ENCODE measurements around the gene MEGF6. TPM values are rescaled to one million over a fixed set of nuclear protein-coding genes. Genes with fewer than 3 reads are reported as not detected.

Gene MEGF6
- total and polyA plus RNA-seq, 2 of the 8 experiments (the other 6 are each of a cell fraction or from before 2014, with no cell fraction given) = 4.1 to 14.8 TPM

DNA sequence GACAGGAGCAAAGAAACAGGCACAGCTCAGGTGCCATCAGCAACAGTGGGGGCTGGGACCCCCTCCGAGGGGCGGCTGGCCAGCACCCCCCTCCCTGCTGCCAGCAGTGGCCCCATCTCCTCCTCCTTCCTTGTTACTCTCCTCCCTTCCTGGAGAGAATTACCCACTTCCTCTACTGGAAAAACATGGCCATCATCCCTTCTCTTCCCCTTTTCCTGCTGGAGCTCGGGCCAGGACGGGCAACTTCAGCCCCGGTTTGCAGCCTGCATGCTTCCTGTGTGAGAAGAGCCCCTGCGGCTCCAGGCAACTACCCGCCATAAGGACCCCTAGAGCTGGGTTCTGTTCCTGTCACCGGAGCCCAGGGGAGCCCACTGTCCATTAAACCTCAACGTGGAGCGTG lies 17.6 kb downstream of the MEGF6 start:
- Histone ChIP-seq H4K91ac (replicated peaks; ENCODE audit: insufficient read length, low read length) (no peak overlapping the region), H3K9me3 (ENCODE audit: insufficient read depth in 2 of 2, low read depth in 1 of 2, low read length in 1 of 2) (no peaks in the 10 kb centered on the region), H3K27me3 (replicated peaks in 1 of 4; ENCODE audit: control insufficient read depth in 3 of 4, extremely low read depth in 1 of 4, insufficient read depth in 3 of 4, low read length in 3 of 4) (no peaks in the 10 kb centered on the region), H3K36me3 (ENCODE audit: control insufficient read depth in 2 of 4, insufficient read depth in 4 of 4, low read length in 3 of 4) (no peaks in the 10 kb centered on the region), H2BK12ac (ENCODE audit: low read depth, low read length) (no peak overlapping the region), H3K14ac (ENCODE audit: insufficient read length) (no peak overlapping the region), H3K4me1 (replicated peaks in 1 of 4; ENCODE audit: control insufficient read depth in 3 of 4, insufficient read depth in 4 of 4, low read length in 3 of 4) (peaks cover 0 to 28% (median 18%) of the 10 kb centered on the region in 4 experiments; a peak in 6 of 7 replicates), H2AFZ (ENCODE audit: low read length) (no peak overlapping the region), H2BK15ac (ENCODE audit: low read length) (no peak overlapping the region), H4K20me1 (replicated peaks in 1 of 2; ENCODE audit: control insufficient read depth in 1 of 2, insufficient read depth in 2 of 2, low read length in 2 of 2) (no peaks in the 10 kb centered on the region), H2BK120ac (replicated peaks; ENCODE audit: low read depth, low read length) (no peak overlapping the region), H3K79me2 (ENCODE audit: control insufficient read depth in 1 of 2, insufficient read depth in 2 of 2, low read length in 2 of 2) (no peaks in the 10 kb centered on the region), H3K79me1 (ENCODE audit: low read depth, low read length) (0 out of 2 replicates have a peak, but pooled peaks cover 2% of the 10 kb centered on the region), H3K4me2 (ENCODE audit: insufficient read depth in 1 of 2, low read depth in 2 of 2, low read length in 2 of 2) (peak overlapping the region in 1 of 2 experiments; percentile 7; a peak in 2 of 4 replicates), H2BK5ac (ENCODE audit: low read depth, low read length) (no peak overlapping the region), H2AK5ac (ENCODE audit: low read depth, low read length) (no peak overlapping the region), H4K5ac (ENCODE audit: insufficient read length, low read depth, low read length) (peak overlapping the region; percentile 36), H2BK20ac (ENCODE audit: low read length) (no peak overlapping the region), H3K4me3 (ENCODE audit: extremely low read depth in 1 of 4, insufficient read depth in 2 of 4, low read depth in 3 of 4, low read length in 4 of 4) (no peak overlapping the region), H3K23ac (ENCODE audit: insufficient read length) (no peak overlapping the region), H3K27ac (ENCODE audit: low read depth, low read length) (no peak overlapping the region), H4K8ac (ENCODE audit: extremely low read depth, insufficient read depth, low read length) (peak overlapping the region; percentile 41; the same call in 1 of the 2 replicates), H3K4ac (replicated peaks; ENCODE audit: insufficient read length, low read depth, low read length) (no peak overlapping the region), H3K18ac (ENCODE audit: extremely low read depth, low read length) (no peak overlapping the region; the same call in none of the 2 replicates), H3K23me2 (ENCODE audit: low read depth, low read length) (no peaks in the 10 kb centered on the region), H3K9ac (replicated peaks in 1 of 4; ENCODE audit: extremely low read depth in 1 of 4, low read depth in 3 of 4, low read length in 3 of 4) (peak overlapping the region in 1 of 4 experiments; percentile 3; a peak in 1 of 7 replicates), H3K56ac (replicated peaks; ENCODE audit: insufficient read length, low read depth, low read length) (no peak overlapping the region)
- WGBS, 2 experiments (ENCODE audit: extremely low coverage in 1 of 2, insufficient coverage in 1 of 2, insufficient read length in 1 of 2, insufficient replicate concordance in 2 of 2, low coverage in 1 of 2, low lambda C conversion rate in 2 of 2, missing lambda C conversion rate in 1 of 2) = 87% methylated on average over 8 of the region's 10 CpGs; no CpG with 5 or more reads in 1 of the 2 experiments
- ChIA-PET POLR2A (ENCODE audit: partially characterized antibody) (interaction anchor here (0.7 to 1.7 kb wide), 6 partner anchors 10 to 137 kb away, joined by 3 to 9 read pairs (median 3); partner anchors contain the start of gene MEGF6), CTCF (ENCODE audit: partially characterized antibody) (interaction anchor here (0.7 to 9.7 kb wide), 10 partner anchors 11 to 169 kb away, joined by 3 to 132 read pairs (median 6); partner anchors contain the start of genes MEGF6 and TPRG1L)
- no peak for FAIRE-seq
- no peak for DNase-seq (ENCODE audit: low read depth in 1 of 2, low spot score in 2 of 2)
- TF ChIP-seq SIRT6 (IDR thresholded peaks at IDR 0.05; ENCODE audit: low read length) = no peak
- TF ChIP-seq, protein P1, sequence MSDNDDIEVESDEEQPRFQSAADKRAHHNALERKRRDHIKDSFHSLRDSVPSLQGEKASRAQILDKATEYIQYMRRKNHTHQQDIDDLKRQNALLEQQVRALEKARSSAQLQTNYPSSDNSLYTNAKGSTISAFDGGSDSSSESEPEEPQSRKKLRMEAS (IDR thresholded peaks at IDR 0.05) = no peak
- TF ChIP-seq SP2 (IDR thresholded peaks at IDR 0.05; ENCODE audit: low read length) = no peak
- TF ChIP-seq RFX5 (IDR thresholded peaks at IDR 0.05; ENCODE audit: borderline replicate concordance, low read depth, low read length) = no peak
- TF ChIP-seq, protein P2, sequence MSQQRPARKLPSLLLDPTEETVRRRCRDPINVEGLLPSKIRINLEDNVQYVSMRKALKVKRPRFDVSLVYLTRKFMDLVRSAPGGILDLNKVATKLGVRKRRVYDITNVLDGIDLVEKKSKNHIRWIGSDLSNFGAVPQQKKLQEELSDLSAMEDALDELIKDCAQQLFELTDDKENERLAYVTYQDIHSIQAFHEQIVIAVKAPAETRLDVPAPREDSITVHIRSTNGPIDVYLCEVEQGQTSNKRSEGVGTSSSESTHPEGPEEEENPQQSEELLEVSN (IDR thresholded peaks at IDR 0.05) = no peak
- no peak for TF ChIP-seq BRCA1 (IDR thresholded peaks at IDR 0.05; ENCODE audit: low read depth, low read length)
- no peak for TF ChIP-seq EZH2 (IDR thresholded peaks at IDR 0.05; ENCODE audit: low read depth, low read length, severe bottlenecking)
- no peak for TF ChIP-seq ASH2L (IDR thresholded peaks at IDR 0.05; ENCODE audit: low read length)
- no peak for TF ChIP-seq RBBP5 (IDR thresholded peaks at IDR 0.05; ENCODE audit: borderline replicate concordance, low read depth, low read length)
- no peak for TF ChIP-seq CREB1 (IDR thresholded peaks at IDR 0.05)
- TF ChIP-seq, protein P3, sequence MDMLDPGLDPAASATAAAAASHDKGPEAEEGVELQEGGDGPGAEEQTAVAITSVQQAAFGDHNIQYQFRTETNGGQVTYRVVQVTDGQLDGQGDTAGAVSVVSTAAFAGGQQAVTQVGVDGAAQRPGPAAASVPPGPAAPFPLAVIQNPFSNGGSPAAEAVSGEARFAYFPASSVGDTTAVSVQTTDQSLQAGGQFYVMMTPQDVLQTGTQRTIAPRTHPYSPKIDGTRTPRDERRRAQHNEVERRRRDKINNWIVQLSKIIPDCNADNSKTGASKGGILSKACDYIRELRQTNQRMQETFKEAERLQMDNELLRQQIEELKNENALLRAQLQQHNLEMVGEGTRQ (IDR thresholded peaks at IDR 0.05; ENCODE audit: low read length) = no peak
- TF ChIP-seq ZNF274 (IDR thresholded peaks at IDR 0.05; ENCODE audit: borderline replicate concordance, extremely low read depth, low read length) = no peak

Measured in H1 (cell line).